Activated gamma-delta T cell (primary cell): ENCODE data around the gene KTN1.

ENCODE experiments used
- DNase-seq: peaks from one replicate; lab custom pipeline; 2025; lab: John Stamatoyannopoulos, UW

The KTN1 gene

GRCh38 chr14:55577229-55577628, 2.8 kb upstream of the KTN1 start:
- no peak for DNase-seq

GRCh38 chr14:55578511-55578910, 1.5 kb upstream of the KTN1 start:
- no peak for DNase-seq

GRCh38 chr14:55580470-55581341, 699 bp downstream of the KTN1 start:
- DNase-seq = peak; percentile 67

GRCh38 chr14:55581342-55581771, 1.4 kb downstream of the KTN1 start:
- no peak for DNase-seq

- no peak for DNase-seq
Measured at GRCh38 chr14:55582746-55583145, 2.7 kb downstream of the KTN1 start.

GRCh38 chr14:55583942-55584468, 4.0 kb downstream of the KTN1 start:
- no peak for DNase-seq

- no peak for DNase-seq
Measured at GRCh38 chr14:55585854-55586253, 5.8 kb downstream of the KTN1 start.

- DNase-seq = no peak
Measured at GRCh38 chr14:55586411-55586810, 6.4 kb downstream of the KTN1 start.

GRCh38 chr14:55587847-55588246, 7.8 kb downstream of the KTN1 start:
- no peak for DNase-seq

GRCh38 chr14:55588259-55588699, 8.3 kb downstream of the KTN1 start:
- DNase-seq = no peak

- DNase-seq = no peak
Measured at GRCh38 chr14:55589171-55589570, 9.2 kb downstream of the KTN1 start.

GRCh38 chr14:55592436-55592835, 12.4 kb downstream of the KTN1 start:
- DNase-seq = no peak

GRCh38 chr14:55593698-55594097, 13.7 kb downstream of the KTN1 start:
- no peak for DNase-seq

- DNase-seq = no peak
Measured at GRCh38 chr14:55599250-55599879, 19.4 kb downstream of the KTN1 start.

- DNase-seq = no peak
Measured at GRCh38 chr14:55600784-55601561, 21.0 kb downstream of the KTN1 start.

- DNase-seq = no peak
Measured at GRCh38 chr14:55603401-55603953, 23.5 kb downstream of the KTN1 start.

GRCh38 chr14:55604488-55604887, 24.5 kb downstream of the KTN1 start:
- no peak for DNase-seq

GRCh38 chr14:55604900-55605418, 25.0 kb downstream of the KTN1 start:
- DNase-seq = no peak

- DNase-seq = no peak
Measured at GRCh38 chr14:55605793-55606192, 25.8 kb downstream of the KTN1 start.

- no peak for DNase-seq
Measured at GRCh38 chr14:55607386-55607785, 27.4 kb downstream of the KTN1 start.

GRCh38 chr14:55609681-55610080, 29.7 kb downstream of the KTN1 start:
- no peak for DNase-seq
